MM.1S (cell line): ENCODE results near the gene DUSP8.

Experiments
- DNase-seq: peaks from one replicate; pipeline ENCODE4 v3.0.0-alpha.2; 2015
- H2AFZ ChIP-seq: fragments of 300-600 bp; sonication (generic); 2 replicates; pipeline ENCODE4 v1.6.0; 2016; ENCODE audit warnings: antibody characterized with exemption, low read length
- H3F3A ChIP-seq: fragments of 300-600 bp; sonication (generic); 2 replicates; pipeline ENCODE4 v1.6.1; 2016; ENCODE audit warnings: mild to moderate bottlenecking, antibody characterized with exemption, low read length, moderate library complexity, mixed read lengths; ENCODE audit not compliant: insufficient read depth
- H3K27ac ChIP-seq: fragments of 300-600 bp; sonication (generic); 2 replicates; pipeline ENCODE4 v1.5.1; 2016; ENCODE audit warnings: mild to moderate bottlenecking, low read length
- H3K27me3 ChIP-seq: fragments of 300-600 bp; sonication (generic); replicated peaks from 2 replicates; pipeline ENCODE4 v1.6.0; 2016; ENCODE audit warnings: low read length; ENCODE audit not compliant: insufficient read depth
- H3K36me3 ChIP-seq: fragments of 300-600 bp; sonication (generic); replicated peaks from 2 replicates; pipeline ENCODE4 v1.6.1; 2016; ENCODE audit warnings: mild to moderate bottlenecking, low read length, mixed read lengths; ENCODE audit not compliant: insufficient read depth
- H3K4me1 ChIP-seq: fragments of 300-600 bp; sonication (generic); 2 replicates; pipeline ENCODE4 v1.6.1; 2016; ENCODE audit warnings: low read length, mixed read lengths
- H3K4me2 ChIP-seq: fragments of 300-600 bp; sonication (generic); 2 replicates; pipeline ENCODE4 v1.6.0; 2016; ENCODE audit warnings: low read depth, low read length
- H3K4me3 ChIP-seq: fragments of 300-600 bp; sonication (generic); 2 replicates; pipeline ENCODE4 v1.5.1; 2016; ENCODE audit warnings: low read length, mixed read lengths
- H3K79me2 ChIP-seq: fragments of 300-600 bp; sonication (generic); 2 replicates; pipeline ENCODE4 v1.6.1; 2016; ENCODE audit warnings: mixed run types, low read length, mixed read lengths
- H3K9ac ChIP-seq: fragments of 300-600 bp; sonication (generic); 2 replicates; pipeline ENCODE4 v1.6.1; 2016; ENCODE audit warnings: low read length, mixed read lengths
- H3K9me2 ChIP-seq: fragments of 300-600 bp; sonication (generic); replicated peaks from 2 replicates; pipeline ENCODE4 v1.6.1; 2016; ENCODE audit warnings: mild to moderate bottlenecking, low read length, mixed read lengths; ENCODE audit not compliant: insufficient read depth
- H3K9me3 ChIP-seq: fragments of 300-600 bp; sonication (generic); replicated peaks from 2 replicates; pipeline ENCODE4 v1.6.1; 2016; ENCODE audit warnings: mild to moderate bottlenecking, low read length, mixed read lengths; ENCODE audit not compliant: insufficient read depth
- H4K20me1 ChIP-seq: fragments of 300-600 bp; sonication (generic); 2 replicates; pipeline ENCODE4 v1.6.1; 2016; ENCODE audit warnings: mild to moderate bottlenecking, low read length, moderate library complexity, mixed read lengths; ENCODE audit not compliant: insufficient read depth
- EZH2 ChIP-seq: fragments of 300-600 bp; sonication (generic); optimal IDR thresholded peaks from 2 replicates; pipeline ENCODE3; 2017; ENCODE audit warnings: low read depth, mild to moderate bottlenecking, antibody characterized with exemption, low read length, mixed read lengths
- EZH2phosphoT487 ChIP-seq: fragments of 300-600 bp; sonication (generic); IDR thresholded peaks from 2 replicates; pipeline ENCODE4 v1.6.1; 2018; ENCODE audit warnings: antibody characterized with exemption, low read length
- TF ChIP-seq, protein P1 (sequence below): fragments of 300-600 bp; sonication (generic); IDR thresholded peaks from 2 replicates; pipeline ENCODE4 v1.5.1; 2016; ENCODE audit warnings: antibody characterized with exemption, low read length, mixed read lengths

The DUSP8 gene

GRCh38 chr11:1516273-1517067 is 55.6 kb downstream of the DUSP8 start:
- no peak overlapping the region for H3K4me2 ChIP-seq
- no peaks in the 10 kb centered on the region for H3K27me3 ChIP-seq
- peaks cover 4% of the 10 kb centered on the region; the same call in 1 of the 2 replicates for H3F3A ChIP-seq
- peaks cover 27% of the 10 kb centered on the region for H3K79me2 ChIP-seq
- H3K36me3 ChIP-seq = no peaks in the 10 kb centered on the region
- no peaks in the 10 kb centered on the region for H3K9me3 ChIP-seq
- H3K4me1 ChIP-seq = no peaks in the 10 kb centered on the region
- DNase-seq = no peak
- no peak overlapping the region for H2AFZ ChIP-seq
- TF ChIP-seq, protein P1, sequence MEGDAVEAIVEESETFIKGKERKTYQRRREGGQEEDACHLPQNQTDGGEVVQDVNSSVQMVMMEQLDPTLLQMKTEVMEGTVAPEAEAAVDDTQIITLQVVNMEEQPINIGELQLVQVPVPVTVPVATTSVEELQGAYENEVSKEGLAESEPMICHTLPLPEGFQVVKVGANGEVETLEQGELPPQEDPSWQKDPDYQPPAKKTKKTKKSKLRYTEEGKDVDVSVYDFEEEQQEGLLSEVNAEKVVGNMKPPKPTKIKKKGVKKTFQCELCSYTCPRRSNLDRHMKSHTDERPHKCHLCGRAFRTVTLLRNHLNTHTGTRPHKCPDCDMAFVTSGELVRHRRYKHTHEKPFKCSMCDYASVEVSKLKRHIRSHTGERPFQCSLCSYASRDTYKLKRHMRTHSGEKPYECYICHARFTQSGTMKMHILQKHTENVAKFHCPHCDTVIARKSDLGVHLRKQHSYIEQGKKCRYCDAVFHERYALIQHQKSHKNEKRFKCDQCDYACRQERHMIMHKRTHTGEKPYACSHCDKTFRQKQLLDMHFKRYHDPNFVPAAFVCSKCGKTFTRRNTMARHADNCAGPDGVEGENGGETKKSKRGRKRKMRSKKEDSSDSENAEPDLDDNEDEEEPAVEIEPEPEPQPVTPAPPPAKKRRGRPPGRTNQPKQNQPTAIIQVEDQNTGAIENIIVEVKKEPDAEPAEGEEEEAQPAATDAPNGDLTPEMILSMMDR = no peak
- no peak for TF ChIP-seq EZH2
- TF ChIP-seq EZH2phosphoT487 = no peak
- H3K9ac ChIP-seq = no peak overlapping the region
- H3K4me3 ChIP-seq = no peak overlapping the region
- peaks cover 6% of the 10 kb centered on the region; the same call in 1 of the 2 replicates for H4K20me1 ChIP-seq
- no peak overlapping the region for H3K27ac ChIP-seq
- H3K9me2 ChIP-seq = no peaks in the 10 kb centered on the region

DNA sequence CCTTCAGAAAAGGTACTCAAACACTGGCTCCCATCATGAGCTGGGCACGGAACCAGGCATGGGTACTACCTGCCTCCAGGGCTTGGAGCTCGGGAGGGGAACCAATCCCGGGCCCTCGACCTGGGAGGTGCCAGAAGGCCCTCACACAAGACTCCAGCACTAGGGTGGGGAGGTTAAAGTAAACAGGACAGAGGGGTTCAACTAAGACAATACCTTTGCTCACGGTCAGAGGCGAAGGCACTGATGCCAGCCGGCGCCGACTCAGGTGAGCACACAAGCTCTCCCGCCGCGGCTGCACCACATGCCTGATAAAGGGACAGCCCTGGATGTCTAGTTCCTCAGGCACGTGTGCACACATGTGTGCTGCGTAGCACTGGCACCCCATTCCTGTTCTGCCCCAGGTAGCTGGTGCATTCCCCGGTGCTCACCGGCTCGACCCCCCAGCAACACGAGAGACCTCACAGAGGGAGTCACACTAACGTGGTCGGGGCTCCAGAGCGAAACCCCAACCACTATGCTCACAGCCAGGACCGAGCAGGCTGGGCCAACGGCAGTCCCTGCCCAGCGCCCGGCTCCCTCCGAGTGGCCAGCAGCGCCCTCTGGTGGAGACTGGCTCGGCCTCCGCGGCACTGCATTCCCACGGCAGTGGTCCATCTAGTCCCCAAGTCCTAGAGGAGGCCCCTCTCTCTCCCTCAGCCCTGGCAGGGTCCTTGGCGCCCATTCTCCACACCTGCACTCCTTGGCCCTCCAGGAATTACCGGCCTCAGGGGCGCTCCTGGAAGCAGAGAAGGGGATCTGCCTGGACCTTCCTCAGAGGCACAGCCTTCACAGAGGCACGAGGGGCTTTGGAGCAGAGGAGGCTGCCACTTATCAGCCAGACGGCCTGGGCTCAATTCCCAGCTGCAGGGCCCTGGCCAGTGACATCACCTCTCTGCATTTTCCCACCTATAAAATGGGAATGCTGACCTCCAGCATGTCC is 56.7 kb downstream of the DUSP8 start:
- no peaks in the 10 kb centered on the region for H3K36me3 ChIP-seq
- no peak overlapping the region for H3K9ac ChIP-seq
- H3K27ac ChIP-seq = no peak overlapping the region
- H3K4me3 ChIP-seq = no peak overlapping the region
- peaks cover 4% of the 10 kb centered on the region; the same call in 1 of the 2 replicates for H3F3A ChIP-seq
- TF ChIP-seq, protein P1 = peak; percentile 71
- TF ChIP-seq EZH2phosphoT487 = no peak
- peaks cover 24% of the 10 kb centered on the region for H3K79me2 ChIP-seq
- no peaks in the 10 kb centered on the region for H3K27me3 ChIP-seq
- H3K9me3 ChIP-seq = no peaks in the 10 kb centered on the region
- no peaks in the 10 kb centered on the region for H3K4me1 ChIP-seq
- H4K20me1 ChIP-seq = peaks cover 6% of the 10 kb centered on the region; the same call in 1 of the 2 replicates
- no peaks in the 10 kb centered on the region for H3K9me2 ChIP-seq
- H2AFZ ChIP-seq = no peak overlapping the region
- DNase-seq = peak; percentile 28
- no peak overlapping the region for H3K4me2 ChIP-seq

DNA sequence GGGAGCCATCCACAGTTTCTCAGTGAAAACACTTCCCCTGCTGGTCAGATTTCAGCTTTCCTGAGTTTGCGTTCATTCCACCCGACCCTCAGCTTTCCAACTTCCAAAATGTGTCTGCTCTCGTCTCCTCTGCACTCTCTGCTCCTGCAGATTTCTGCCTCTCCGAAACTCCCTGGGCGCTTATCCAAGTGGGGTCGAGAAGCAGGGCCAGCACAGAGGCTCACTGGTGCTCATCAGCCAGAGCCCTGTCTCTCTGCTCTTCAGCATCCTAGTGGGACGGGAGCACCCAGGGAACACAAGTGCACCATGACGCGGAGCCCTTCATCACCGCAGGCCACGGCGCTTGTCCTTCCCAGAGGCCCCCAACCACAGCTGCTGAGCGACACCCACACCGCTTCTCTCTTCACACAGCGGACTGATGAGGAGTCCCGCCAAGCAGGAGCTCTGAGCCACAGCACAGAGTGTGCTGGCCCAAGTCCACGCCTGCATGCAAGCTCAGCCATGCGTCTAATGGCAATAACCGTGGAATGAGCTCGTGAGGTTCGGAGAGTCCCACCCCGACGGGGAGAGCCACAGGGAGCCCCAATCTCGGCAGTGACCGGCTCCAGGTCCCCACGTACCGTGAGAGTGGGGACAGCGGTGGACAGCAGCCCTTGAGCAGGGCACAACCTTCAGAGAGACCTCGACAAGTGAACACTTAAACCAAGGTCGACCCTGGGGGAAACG is 57.6 kb downstream of the DUSP8 start:
- no peak for TF ChIP-seq EZH2
- TF ChIP-seq, protein P1 = no peak
- TF ChIP-seq EZH2phosphoT487 = no peak
- H3F3A ChIP-seq = peaks cover 4% of the 10 kb centered on the region; the same call in 1 of the 2 replicates
- no peaks in the 10 kb centered on the region for H3K4me1 ChIP-seq
- H3K9me2 ChIP-seq = no peaks in the 10 kb centered on the region
- no peak for DNase-seq
- H3K4me3 ChIP-seq = no peak overlapping the region
- no peak overlapping the region for H3K9ac ChIP-seq
- peaks cover 6% of the 10 kb centered on the region; the same call in 1 of the 2 replicates for H4K20me1 ChIP-seq
- H3K27ac ChIP-seq = no peak overlapping the region
- no peaks in the 10 kb centered on the region for H3K36me3 ChIP-seq
- H3K27me3 ChIP-seq = no peaks in the 10 kb centered on the region
- H3K79me2 ChIP-seq = peaks cover 24% of the 10 kb centered on the region
- no peak overlapping the region for H2AFZ ChIP-seq
- H3K4me2 ChIP-seq = no peak overlapping the region
- no peaks in the 10 kb centered on the region for H3K9me3 ChIP-seq
